Activated CD4-positive, alpha-beta T cell treated with anti-CD3 and anti-CD28 coated beads, Interleukin-2, Interleukin-4, amounts not matched to agents 100 ng/mL and 50 ng/mL, durations not matched to agents 16 hours and 8 hours (primary cell): Measurements from ENCODE around the gene GNG13.
"Not testable (repeated sequence)": the region's sequence is repeated elsewhere in the genome, so short reads cannot be mapped to it uniquely, and the experiment has no call there.

Source experiments
- DNase-seq: peaks from one replicate; pipeline ENCODE4 v3.0.0-alpha.2; 2020; ENCODE audit warnings: low spot score

The GNG13 gene, protein sequence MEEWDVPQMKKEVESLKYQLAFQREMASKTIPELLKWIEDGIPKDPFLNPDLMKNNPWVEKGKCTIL

DNA sequence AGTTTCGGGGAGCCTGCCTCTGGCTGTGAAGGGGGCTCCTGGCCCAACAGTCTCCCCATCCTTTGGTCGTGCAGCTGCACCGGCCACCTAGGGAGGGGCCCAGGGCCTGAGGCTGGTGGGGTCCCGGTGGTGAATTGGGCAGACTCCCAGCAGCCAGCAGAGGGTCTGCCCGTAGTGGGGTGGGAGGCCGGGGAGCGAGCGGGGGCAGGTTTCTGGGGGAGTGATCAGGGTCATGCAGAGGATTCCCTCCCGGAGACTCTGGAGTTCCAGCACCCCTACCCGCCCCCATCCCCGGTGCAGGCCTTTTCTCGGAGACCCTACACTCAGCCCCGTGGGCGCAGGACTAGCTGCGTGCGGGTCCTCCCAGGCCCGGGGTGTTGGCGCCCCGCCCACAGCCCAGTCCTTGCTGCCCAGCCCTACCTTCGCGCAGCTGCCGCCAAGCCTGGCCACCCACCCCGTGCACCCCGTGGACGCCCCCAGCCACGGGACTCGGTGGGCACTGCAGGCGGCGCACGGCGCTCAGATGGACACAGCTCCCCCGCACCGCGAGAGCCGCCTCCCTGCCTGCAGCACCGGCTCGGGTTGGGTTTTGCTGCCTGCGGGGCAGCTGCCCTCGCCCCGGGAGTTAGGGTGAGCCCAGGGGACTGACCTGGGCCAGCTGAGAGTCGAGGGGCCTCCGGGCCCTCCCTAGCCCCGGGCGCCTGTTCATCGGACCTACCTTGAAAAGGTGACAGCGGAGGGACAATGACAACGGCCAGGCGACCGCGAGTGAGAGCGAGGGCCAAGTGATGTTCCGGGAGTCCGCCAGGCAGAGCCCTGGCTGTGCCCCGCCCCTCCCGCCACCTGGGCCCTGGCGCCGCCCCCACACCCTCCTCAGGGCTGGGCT, at the start of gene GNG13:
Gene GNG13 (minus strand): TSS at position 787 of the 886 bp plus-strand sequence. CDS start 1,657 bp downstream, outside the sequence.
- no peak for DNase-seq

DNA sequence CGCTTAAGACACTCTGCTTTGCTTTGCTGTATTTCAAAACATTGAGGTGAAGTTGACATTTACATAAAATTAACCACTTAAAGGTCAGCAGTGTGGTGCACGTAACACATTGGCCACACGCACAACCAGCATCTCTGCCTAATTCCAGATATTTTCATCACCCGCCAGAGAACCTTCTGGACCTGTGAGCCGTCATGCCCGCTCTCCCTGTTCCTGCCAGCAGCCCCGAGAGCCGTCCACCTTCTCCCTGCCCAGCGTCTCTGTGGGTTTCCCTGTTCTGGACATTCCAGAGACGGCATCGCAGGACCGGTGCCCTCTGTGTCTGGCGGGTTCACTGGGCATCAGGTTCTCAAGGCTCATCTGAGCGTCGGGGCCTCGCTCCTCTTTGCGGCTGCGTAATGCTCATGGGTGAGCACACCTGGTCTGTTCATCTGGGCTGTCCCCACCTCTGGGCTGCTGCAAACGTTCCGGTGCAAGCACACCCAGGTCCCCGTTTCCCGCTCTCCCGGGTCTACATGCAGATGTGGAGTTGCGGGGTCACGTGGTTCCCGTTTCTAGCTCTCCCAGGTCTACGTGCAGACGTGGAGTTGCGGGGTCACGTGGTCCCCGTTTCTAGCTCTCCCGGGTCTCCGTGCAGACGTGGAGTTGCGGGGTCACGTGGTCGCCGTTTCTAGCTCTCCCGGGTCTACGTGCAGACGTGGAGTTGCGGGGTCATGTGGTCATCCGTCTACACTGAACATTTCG, 48.1 kb upstream of the GNG13 start:
- no peak for DNase-seq

DNA sequence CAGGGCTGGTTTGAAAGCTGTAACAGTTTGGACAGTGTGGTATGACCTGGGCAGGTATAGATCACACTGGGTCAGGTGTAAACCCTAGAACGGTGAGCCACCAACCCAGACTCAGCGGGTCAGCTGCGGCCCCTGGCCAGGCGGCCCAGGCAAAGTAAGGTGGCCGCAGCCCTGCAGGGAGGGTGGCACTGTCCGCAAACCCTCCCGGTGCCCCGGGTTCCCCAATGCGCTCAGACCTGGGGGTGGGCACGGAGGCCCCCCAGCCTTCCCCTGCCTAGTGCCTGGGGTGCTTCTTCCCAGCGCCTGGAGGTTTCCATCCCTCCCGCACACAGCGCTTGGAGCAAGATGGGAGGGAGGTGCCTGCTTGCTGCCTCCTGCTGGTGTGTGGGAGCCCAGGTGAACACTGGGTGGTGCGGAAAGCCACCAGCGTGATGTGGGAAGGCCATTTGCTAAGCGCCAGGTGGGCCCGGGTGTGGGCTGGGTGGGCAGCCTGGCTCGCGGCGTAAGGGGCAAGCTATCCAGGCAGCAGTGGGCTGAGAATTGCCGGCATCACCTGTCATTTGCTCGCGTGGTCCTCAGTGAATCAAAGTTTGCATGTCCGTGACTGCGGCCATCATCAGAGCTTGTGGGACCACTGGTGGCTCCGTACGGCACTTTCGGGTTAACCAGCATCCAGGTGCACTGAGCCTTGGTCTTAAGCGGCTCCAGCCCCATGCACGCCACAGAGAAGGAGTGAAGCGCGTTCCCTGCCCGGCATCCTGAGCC, 47.3 kb upstream of the GNG13 start:
- DNase-seq: no peak

DNA sequence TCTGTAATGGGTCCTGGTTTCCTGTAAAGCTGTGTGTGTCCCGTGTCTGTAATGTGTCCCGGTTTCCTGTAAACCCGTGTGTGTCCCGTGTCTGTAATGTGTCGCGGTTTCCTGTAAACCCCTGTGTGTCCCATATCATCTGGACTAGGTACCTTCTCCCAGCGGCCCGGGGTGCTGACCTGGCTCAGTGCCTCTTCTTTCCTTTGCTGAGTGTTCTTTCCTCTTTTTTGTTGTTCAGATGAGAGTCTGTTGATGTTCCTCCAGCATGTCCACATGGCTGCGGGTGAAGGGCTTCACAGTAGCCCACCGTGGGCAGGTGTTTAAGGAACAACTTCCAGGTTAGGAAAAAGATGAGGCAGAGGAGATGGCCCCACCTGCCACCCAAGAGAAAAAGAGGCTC, 46.6 kb upstream of the GNG13 start:
- no peak for DNase-seq

DNA sequence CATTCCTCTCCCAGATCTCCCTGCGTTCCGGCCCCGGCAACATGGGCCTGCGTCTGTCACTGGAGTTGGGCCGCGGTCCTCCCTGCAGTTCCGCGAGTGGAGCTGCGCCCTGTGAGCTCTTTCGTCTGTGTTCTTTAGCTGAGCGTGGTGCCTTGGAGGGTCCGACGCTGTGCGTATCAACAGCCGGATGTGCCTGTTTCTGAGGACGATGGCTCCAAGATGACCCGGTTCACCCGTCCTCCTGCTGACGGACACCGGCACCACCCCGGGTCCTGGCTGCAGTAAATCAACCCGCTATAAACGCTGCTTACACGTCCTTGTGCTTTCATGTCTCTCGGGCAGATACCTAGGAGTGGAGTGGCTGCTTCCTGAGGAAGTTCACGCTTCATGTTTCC, 44.8 kb upstream of the GNG13 start:
- DNase-seq: no peak

DNA sequence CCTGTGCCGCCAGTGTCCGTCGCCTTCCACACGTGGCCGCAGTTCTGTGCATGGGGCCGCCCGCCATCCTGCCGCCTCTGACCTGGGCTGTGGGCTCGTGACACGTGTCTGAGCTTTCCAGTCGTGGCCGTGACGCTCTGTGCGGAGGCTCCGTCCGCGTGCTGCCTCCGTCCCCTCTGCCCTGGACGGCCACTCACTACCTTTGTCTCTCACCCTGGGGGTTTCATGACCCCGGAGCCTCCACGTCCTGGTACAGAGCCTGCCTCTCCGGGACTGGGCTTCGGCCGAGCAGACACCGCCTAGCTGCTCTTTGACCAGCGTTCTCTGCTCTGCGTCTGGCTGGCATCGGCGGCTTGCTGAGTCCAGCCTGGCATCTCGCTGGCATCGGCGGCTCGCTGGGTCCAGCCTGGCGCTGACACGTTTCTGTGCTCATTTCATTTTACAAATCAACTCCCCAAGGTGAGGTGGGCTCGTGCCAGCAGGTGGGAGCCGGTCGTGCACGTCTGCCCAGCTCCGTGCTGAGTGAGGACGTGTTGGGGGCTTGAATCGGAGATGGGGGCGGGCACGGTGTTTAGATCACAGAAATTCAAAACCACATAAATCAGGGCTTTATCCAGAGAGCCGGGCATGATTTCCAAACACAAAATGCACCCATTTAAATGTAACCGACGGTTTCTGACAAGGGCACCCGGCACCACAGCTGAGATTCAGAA, 44.3 kb upstream of the GNG13 start:
- no peak for DNase-seq

DNA sequence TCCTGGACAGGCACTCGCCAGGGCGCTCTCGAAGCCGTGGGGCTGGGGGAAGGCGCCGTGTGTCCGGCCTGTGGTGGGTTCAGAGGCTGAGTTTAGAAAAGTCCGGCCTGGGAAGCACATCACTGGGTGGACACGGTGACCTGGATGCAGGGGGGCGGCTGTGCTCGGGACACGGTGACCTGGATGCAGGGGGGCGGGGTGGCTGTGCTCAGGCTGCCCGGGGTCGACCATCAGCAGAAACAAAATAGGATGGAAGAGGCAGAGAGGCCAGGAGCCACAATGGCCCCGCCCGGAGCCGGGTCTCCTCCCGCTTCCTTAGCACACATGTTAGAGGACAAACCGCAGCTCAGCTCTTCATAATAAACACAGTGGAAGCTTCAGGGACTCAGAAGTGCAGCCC, 43.2 kb upstream of the GNG13 start:
- no peak for DNase-seq

DNA sequence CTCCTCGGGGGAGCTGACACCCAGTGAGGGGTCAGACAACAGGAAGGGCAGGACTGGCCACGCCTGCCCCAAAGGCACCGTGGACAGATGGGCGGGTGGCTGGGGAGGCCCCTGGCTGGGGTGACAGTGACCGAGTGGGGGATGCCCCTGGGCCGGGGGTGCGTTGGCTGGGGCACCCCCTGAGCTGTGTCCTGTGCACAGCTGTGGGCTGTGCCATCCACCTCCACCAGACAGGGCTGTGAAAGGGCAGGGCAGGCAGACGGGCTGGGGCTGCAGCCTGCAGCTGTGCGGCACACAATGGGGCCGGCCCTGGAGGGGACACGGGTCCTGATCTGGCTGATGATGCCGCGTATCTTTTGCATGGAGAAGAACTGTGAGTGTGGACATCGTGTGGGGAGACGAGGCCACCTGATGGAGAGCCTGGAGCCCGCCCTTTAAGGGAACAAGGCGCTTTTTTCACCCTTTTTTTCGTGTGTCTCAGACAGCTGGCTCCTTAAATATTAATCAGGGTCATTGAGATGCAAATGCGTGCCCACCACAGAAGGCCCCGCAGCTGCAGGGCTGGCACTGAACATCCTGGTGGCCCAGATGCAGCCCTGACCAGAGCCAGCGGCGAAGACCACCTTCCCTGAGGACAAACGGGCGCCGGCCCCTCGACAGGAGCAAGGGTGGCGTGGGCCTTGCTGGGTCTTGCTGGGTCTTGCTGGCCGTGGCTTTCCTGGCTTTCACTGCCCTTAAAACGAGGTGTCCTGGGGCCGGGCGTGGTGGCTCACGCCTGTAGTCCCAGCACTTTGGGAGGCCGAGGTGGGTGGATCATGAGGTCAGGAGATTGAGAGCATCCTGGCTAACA, 42.4 kb upstream of the GNG13 start:
- no peak for DNase-seq

DNA sequence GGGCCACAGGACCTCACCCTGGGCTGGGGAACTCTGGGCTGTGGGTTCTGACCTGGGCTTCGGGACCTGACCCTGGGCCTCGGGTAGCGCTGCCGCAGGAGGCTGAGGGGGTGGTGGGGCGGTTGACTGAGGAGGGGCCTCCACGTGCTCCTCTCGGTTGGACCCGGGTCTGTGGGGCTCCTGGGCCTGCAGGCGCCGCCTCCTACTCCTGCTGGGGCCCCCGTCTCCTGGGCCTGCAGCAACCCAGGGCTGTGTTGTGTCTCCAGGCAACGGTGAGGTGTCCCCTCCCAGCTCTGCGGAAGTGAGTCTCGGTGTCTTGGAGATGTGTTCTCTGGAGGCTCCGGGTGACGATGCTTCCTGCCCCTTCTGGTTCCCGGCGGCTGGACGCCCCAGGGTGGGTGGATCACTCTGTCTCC, 41.5 kb upstream of the GNG13 start:
- no peak for DNase-seq

DNA sequence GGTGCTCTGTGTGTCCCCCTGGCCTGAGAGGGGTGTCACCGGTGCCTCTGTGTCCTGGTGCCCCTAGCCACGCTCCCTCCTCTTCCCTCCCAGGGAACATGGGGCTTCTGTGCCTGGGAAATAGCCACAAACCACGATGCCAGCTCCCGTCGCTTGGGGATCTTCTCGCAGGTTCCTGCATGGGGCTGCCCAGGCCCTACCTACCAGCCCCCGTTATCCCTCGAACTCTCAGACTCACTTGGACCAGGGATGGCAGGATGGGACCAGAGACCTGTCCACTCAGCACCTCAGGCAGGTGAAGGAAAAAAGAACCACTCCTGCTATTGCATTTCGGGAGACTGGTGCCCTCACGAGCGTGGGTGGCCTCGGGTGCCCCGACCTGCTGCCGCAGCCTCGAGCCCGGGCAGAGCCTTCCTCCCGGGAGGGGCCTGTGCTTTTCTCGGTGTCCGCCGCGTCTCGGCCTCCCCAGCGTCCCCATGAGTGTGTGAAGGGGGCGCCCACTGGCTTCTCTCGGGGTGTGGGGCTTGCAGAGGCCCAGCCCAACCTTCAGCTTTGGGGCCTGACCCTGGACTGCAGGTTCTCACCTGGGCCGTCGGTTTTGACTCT, 41.0 kb upstream of the GNG13 start:
- DNase-seq: no peak

DNA sequence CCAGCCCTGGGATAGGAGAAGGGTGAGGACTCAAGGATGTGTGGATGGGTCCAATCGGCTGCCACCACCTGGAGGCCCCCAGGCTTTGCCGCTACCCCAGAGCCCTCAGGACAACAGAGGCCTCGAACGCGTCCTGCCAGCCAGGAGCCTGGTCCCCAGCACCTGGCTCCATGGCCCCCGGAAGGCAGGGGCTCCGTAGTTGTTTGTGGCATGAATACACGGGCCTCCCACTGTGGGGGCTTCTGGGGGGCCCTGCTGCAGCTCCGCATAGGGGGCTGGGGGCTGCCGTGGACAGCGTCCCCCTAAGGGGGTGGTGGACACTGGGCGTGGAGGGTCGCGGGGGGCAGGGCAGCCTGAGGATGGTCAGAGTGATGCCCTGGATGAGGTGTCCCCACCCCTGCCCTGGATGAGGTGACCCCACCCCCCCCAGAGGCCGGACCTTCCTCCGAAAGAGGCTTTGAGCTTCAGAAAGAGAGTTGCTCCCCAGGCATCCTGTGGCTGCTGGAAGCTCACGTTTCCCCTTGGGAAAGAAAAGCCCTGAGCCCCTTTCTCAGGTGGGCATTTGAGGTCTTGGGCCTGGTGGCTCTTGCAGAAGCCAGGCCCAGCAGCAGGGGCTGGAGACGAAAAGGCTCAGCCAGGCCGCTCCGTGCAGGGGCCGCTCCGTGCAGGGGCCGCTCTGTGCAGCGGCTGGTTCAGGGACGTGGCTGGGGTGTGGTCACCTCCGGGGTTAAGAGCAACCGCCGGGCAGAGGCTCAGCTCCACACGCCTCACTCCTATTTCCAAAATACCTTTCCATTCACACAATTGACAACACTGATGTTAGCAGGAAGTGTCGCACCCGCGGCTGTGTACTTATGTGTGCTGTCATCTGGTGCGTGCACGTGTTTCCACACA, 40.3 kb upstream of the GNG13 start:
- no peak for DNase-seq

DNA sequence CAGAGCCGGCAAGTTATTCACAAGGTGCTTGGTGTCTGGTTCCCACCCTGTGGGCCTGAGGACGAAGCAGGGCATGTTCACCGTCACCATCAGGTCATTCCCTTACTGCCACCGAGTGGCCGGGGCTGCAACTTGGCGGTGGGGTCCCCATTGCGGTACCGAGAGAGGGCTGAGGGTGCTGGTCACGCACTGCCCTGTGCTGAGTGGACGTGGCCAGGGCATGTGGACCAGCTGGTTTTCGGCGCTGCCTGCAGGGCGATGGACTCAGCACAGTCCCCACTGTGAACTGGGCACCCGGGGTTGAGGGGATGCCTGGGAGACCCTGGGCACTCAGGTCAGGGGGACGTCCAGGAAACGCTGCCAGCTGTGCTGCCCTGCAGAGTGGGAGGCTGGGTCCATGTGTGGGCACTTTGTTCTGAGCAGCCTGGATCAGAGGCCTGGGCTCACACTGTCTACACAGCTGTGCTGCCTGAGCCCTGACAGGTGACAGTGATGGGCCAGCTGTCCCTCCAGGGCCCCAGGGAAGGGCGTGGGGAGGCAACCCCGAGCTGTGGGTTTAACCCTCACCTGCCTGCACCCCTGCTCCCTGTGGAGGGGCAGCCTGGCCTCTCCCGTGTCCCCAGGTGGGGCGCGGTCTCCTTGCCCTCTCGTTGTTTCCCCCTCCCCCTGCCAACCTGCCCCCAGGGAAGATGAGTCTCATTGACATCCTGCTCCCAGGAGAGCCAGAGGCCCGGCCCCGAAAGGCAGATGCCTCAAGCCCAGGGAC, 39.3 kb upstream of the GNG13 start:
- no peak for DNase-seq

DNA sequence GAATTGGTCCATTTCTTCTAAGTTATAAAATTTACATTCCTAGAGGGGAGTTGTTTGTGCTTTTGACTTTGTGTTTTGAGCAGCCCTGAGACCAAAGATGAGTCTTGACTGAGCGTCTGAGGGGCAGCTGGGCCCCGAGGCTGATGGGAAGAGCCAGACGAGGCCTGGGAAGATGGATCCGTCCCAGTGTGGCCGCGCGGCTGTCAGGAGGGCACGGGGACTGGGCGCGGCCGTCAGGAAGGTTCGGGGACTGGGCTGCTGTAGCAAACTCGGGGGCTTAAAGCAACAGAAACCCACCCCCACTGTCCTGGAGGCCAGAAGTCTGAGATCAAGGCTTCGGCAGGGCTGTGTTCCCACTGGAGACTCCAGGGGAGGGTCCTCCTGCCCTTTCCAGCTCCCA, 38.2 kb upstream of the GNG13 start:
- DNase-seq: no peak

DNA sequence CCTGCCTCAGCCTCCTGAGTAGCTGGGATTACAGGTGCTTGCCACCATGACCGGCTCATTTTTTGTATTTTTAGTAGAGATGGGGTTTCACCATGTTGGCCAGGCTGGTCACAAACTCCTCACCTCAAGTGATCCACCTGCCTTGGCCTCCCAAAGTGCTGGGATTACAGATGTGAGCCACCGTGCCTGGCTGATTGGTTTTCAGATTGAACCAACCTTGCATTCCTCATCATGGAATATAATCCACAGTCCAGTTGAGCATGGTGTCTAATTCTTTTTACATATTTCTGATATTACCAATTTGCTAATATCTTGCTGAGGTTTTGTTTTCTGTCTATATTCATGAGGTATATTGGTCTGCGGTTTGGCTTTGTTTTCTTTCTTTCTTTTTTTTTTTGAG, 36.3 kb upstream of the GNG13 start:
- not testable (repeated sequence) for DNase-seq

DNA sequence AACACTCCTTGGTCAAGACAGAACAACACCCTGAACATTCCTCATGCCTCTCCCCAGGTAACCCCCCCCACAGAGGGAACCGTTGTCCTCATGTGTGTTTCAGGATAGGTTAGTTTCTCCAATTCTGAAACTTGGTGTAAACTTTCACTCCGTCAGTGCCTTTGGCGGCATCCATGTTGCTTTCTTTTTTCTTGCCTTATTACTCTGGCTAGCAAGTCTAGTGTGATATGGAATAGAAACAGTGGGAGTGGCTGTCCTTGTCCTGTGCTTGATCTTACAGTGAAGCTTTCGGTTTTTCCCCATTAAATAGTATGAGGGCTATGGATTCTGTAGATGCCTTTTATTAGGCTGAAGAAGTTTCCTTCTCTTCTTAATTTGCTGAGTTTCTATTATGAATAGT, 35.7 kb upstream of the GNG13 start:
- DNase-seq: no peak

DNA sequence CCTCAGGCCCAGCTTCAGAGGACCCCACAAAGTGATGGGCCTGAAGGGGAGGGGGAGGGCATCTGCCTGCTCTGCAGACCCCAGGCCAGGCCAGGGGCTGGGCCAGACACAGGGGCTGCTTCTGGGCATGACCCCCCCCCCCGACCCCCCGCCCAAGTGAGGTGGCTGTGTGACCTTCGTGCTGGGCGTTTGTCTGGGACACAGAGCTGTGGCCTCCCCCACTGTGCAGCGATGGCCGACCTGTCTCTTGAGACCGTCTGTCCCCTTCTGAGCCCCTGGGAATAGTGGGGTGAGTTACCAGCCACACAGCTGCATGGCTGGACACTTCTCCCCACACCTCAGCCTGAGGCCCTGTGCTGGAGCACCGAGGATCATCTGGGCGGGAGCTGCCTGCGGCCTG, 34.8 kb upstream of the GNG13 start:
- no peak for DNase-seq

DNA sequence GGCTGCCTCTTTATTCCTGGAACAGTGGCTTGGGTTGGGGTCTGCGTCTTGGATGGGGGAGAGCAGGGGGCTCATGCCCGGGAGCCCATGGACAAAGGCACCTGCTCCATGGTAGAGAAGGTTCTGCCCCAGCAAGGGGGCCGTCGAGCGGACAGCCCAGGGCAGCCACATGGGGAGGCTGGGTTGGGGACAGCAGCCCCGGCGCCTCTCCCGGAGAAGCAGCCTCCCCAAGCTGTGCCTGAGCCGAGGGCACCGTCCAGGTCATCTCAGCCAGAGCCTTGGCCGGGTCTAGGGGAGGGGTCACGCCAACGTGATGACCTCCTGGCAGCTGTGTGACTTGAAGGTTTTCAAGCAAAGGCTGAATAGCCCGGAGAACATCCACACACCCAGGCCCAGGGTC, 32.9 kb upstream of the GNG13 start:
- no peak for DNase-seq

DNA sequence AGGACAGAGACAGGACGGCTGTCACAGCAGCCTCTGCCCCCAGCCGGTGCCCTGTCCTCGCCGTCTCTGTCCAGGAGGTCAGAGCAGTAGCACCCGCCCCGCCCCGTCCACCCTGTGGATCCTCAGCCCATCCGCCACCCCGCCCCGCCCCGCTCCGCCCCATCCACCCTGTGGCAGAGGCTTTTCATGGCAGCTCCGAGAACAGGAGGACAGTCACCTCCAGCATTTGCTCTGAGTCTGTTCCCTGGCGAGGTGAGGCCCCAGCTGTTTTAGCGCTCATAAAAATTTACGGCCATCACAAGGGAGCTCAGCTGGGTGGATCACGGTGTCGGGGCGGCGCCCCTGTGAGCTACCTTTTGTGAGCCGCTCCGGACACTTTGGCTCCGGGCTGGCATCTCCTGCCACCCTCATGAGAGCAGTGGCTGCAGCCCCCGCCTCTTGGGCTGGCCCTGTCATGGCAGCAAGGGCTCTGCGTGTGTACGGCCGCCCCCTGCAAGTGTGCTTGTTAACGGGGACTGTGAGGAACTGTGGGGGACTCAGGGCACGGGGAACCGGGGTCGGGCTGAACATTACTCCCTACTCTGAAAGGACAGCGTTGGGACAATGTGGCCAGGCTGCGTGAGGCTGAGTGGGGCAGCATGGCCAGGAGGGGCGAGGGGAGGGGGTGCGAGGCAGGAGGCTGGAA, 32.3 kb upstream of the GNG13 start:
- DNase-seq: no peak
